GM21360 (cell line): Measurements from ENCODE around the gene GNG4.
"Not testable (repeated sequence)": the region's sequence is repeated elsewhere in the genome, so short reads cannot be mapped to it uniquely, and the experiment has no call there.

Experiments used
- ATAC-seq: cut with Tn5 transposase; IDR thresholded peaks from one replicate; pipeline ENCODE4 v1.9.1; 2021; ENCODE audit warnings: mild to moderate bottlenecking, moderate library complexity; ENCODE audit not compliant: unreplicated experiment

Gene GNG4

GRCh38 chr1:235546369-235547155, 103.0 kb downstream of the GNG4 start:
- not testable (repeated sequence) for ATAC-seq

- no peak for ATAC-seq
These were observed 104.2 kb downstream of the GNG4 start for GRCh38 chr1:235545292-235545930.

- not testable (repeated sequence) for ATAC-seq
These were observed 106.7 kb downstream of the GNG4 start for GRCh38 chr1:235542845-235543244.

- ATAC-seq = no peak
These were observed 116.0 kb downstream of the GNG4 start for GRCh38 chr1:235533476-235534168.

GRCh38 chr1:235532360-235532759, 117.2 kb downstream of the GNG4 start:
- ATAC-seq = no peak

GRCh38 chr1:235527196-235527814, 122.3 kb downstream of the GNG4 start:
- no peak for ATAC-seq

GRCh38 chr1:235525314-235525713, 124.3 kb downstream of the GNG4 start:
- no peak for ATAC-seq

GRCh38 chr1:235516862-235517446, 132.6 kb downstream of the GNG4 start:
- ATAC-seq = no peak

GRCh38 chr1:235515844-235516512, 133.6 kb downstream of the GNG4 start:
- no peak for ATAC-seq

- no peak for ATAC-seq
These were observed 135.9 kb downstream of the GNG4 start for GRCh38 chr1:235513495-235514366.

- no peak for ATAC-seq
These were observed 137.9 kb downstream of the GNG4 start for GRCh38 chr1:235511470-235512240.

- no peak for ATAC-seq
These were observed 138.8 kb downstream of the GNG4 start for GRCh38 chr1:235510823-235511222.

GRCh38 chr1:235507623-235508022, 142.0 kb downstream of the GNG4 start:
- ATAC-seq = no peak

GRCh38 chr1:235504494-235505222, 144.9 kb downstream of the GNG4 start:
- peak; percentile 75 for ATAC-seq

GRCh38 chr1:235504122-235504493, 145.5 kb downstream of the GNG4 start, which contains the start of gene B3GALNT2:
Gene B3GALNT2, minus strand, starts transcription at chr1:235504452. Its CDS starts 200 bp downstream, at chr1:235504252.
- ATAC-seq = peak; percentile 33

- ATAC-seq = peak; percentile 3
These were observed 146.0 kb downstream of the GNG4 start for GRCh38 chr1:235503403-235504121.
